ENCODE results near the gene XRN2.

XRN2 gene

DNA sequence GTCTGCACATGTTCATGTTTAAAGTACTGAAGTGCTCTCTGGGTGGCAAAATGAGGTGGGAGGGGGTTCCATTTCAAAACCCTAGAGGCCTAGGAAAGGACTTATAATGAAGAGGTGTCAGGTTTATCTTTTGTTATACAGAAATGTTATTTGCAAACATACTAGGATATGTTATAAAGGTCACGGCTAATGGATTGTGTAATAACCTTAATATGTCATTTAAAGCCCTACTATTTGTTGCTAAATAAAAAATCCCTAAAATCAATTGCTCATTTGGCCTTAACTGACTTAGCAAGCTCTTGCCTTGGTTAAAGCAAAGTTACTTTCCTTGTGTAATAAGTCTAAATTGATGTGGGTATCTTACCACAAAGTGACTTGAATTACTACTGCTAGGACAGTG is 85.4 kb downstream of the XRN2 start:
- peaks cover 19% of the 10 kb centered on the region for H3K4me1 ChIP-seq (ENCODE audit: control insufficient read depth, insufficient read depth, low read length)
- no peaks in the 10 kb centered on the region for H3K9me3 ChIP-seq (ENCODE audit: control insufficient read depth, insufficient read depth, low read length)
- H3K9ac ChIP-seq (ENCODE audit: low read depth, low read length) = no peak overlapping the region
- H3K27me3 ChIP-seq (ENCODE audit: control insufficient read depth, insufficient read depth, low read length) = peaks cover 31% of the 10 kb centered on the region
- H3K4me3 ChIP-seq (ENCODE audit: low read depth, low read length) = no peak overlapping the region
- peaks cover 50% of the 10 kb centered on the region for H3K36me3 ChIP-seq (ENCODE audit: control insufficient read depth, insufficient read depth, low read length)
- no peak overlapping the region for H3K27ac ChIP-seq (ENCODE audit: low read depth, low read length)

DNA sequence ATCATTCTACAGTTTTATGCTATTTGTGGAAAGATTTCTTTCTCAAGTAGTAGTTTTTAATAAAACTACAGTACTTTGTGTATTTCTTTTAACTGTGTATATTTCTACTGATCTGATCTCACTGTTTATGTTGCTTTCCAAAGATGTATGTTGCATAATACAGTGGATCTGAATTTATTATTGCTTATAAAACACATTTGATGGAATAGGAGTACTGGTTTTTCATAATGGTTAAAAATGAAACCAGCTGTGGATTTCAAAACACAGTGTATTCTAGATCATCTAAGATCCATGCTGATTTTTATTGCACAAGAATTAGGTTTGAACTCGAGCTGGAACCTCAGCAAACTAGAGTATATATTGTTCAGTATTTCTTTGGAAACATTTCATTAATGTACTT is 86.2 kb downstream of the XRN2 start:
- Histone ChIP-seq H3K36me3 (ENCODE audit: control insufficient read depth, insufficient read depth, low read length) (peaks cover 42% of the 10 kb centered on the region), H3K27me3 (ENCODE audit: control insufficient read depth, insufficient read depth, low read length) (peaks cover 39% of the 10 kb centered on the region), H3K4me1 (ENCODE audit: control insufficient read depth, insufficient read depth, low read length) (peaks cover 19% of the 10 kb centered on the region), H3K4me3 (ENCODE audit: low read depth, low read length) (no peak overlapping the region), H3K9me3 (ENCODE audit: control insufficient read depth, insufficient read depth, low read length) (no peaks in the 10 kb centered on the region), H3K9ac (ENCODE audit: low read depth, low read length) (no peak overlapping the region), H3K27ac (ENCODE audit: low read depth, low read length) (no peak overlapping the region)

DNA sequence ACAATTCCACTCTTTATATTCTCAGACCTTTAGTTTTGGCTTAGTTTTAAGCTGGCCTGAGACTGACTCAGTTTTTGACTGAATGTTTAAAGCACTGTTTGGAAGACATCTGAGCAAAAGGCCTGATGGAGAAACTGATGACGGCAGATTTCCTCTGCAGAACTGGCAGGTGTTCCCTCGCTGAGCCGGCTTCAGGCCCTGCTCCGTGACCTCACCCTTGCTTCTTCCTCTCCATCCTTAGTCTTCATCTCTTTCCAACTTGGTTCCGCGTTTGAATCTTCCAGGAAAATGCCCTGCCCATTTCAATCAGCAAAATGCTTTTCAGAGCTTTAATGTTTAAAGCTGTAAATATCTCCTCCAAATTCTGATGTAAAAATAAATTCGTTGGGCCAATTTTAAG is 87.6 kb downstream of the XRN2 start:
- Histone ChIP-seq H3K4me3 (ENCODE audit: low read depth, low read length) (no peak overlapping the region), H3K9ac (ENCODE audit: low read depth, low read length) (no peak overlapping the region), H3K36me3 (ENCODE audit: control insufficient read depth, insufficient read depth, low read length) (peaks cover 33% of the 10 kb centered on the region), H3K27ac (ENCODE audit: low read depth, low read length) (no peak overlapping the region), H3K4me1 (ENCODE audit: control insufficient read depth, insufficient read depth, low read length) (peaks cover 22% of the 10 kb centered on the region), H3K9me3 (ENCODE audit: control insufficient read depth, insufficient read depth, low read length) (no peaks in the 10 kb centered on the region), H3K27me3 (ENCODE audit: control insufficient read depth, insufficient read depth, low read length) (peaks cover 53% of the 10 kb centered on the region)

DNA sequence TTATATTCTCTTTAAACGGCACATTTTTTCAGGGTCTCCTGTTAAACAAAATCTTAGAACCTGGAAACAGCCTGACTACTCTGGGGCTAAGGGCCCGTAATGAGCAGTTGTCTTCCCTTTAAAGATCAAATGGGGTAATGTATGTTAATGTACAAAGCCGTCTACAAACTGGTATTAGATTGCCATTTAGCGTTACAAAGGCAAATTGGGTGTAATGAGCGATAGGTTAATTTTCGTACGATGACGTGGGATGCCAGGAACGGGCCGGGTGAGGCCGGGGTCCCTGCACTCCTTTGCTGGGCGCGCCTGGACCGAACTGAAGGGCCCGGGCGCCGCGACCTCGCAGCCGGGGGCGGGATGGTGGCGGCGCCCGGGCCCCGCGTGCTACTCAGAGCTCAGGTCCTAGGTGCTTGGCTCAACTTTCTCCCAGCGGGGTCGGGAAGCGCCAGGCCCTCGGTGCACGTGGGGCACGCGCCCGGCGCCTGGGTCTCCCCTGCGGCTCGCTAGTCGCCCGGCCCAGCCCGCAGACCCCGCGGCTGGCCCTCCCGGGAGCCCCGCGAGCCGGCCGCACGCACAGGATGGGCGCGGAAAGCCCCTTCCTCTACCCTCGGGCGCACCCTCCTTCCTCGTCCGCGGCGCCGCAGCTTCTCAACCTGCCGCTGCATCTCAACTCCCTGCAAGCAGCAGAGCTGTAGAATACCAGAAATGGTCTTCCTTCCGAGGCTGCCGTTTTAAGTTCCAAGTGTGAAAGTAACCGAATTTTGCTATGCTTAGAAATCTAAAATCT is 88.2 kb downstream of the XRN2 start:
- no peaks in the 10 kb centered on the region for H3K9me3 ChIP-seq (ENCODE audit: control insufficient read depth, insufficient read depth, low read length)
- H3K9ac ChIP-seq (ENCODE audit: low read depth, low read length) = peak overlapping the region; percentile 12; the same call in 1 of the 2 replicates
- H3K27me3 ChIP-seq (ENCODE audit: control insufficient read depth, insufficient read depth, low read length) = peaks cover 59% of the 10 kb centered on the region
- peaks cover 27% of the 10 kb centered on the region for H3K36me3 ChIP-seq (ENCODE audit: control insufficient read depth, insufficient read depth, low read length)
- no peak overlapping the region for H3K27ac ChIP-seq (ENCODE audit: low read depth, low read length)
- peak overlapping the region; percentile 56 for H3K4me3 ChIP-seq (ENCODE audit: low read depth, low read length)
- peaks cover 22% of the 10 kb centered on the region for H3K4me1 ChIP-seq (ENCODE audit: control insufficient read depth, insufficient read depth, low read length)

DNA sequence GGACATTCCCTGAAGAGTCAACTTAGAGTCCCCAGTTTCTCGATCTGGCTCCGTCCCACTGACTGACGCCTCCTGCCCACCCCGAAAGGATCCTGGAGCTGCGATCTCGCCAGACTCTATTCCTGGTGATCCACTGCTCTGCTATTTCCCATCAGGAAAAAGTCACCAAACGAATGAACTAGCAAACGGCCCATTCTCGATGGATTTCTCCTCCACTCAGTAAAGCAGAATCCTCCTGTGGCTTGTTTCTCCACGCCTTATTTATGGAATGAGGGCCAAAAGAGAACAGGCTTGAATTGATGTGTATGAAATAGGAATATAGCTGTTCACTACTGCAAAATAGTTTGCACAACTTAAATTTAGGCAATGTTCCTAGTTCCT is 88.8 kb downstream of the XRN2 start:
- Histone ChIP-seq H3K4me1 (ENCODE audit: control insufficient read depth, insufficient read depth, low read length) (peaks cover 22% of the 10 kb centered on the region), H3K27me3 (ENCODE audit: control insufficient read depth, insufficient read depth, low read length) (peaks cover 65% of the 10 kb centered on the region), H3K36me3 (ENCODE audit: control insufficient read depth, insufficient read depth, low read length) (peaks cover 21% of the 10 kb centered on the region), H3K27ac (ENCODE audit: low read depth, low read length) (no peak overlapping the region), H3K4me3 (ENCODE audit: low read depth, low read length) (peak overlapping the region; percentile 56), H3K9me3 (ENCODE audit: control insufficient read depth, insufficient read depth, low read length) (no peaks in the 10 kb centered on the region), H3K9ac (ENCODE audit: low read depth, low read length) (peak overlapping the region; percentile 12; the same call in 1 of the 2 replicates)

DNA sequence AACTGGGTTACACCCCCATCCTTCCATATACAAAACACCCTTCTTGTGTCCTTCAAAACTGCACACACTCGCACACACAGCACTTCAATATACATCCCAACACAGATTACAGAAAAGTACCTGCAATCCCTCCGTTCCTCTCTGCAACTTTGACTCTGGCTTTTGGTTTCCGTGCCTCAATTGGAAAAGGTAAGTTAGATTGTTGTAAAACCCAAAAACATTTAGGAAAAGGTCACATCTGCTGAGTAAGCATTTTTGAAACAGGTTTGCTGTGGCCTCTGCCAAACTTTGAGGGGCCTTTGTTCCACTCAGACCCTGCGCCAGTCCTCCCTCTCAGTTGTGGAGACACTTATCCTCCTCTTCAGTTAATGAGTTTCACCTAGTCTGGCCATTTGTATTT is 90.0 kb downstream of the XRN2 start:
- Histone ChIP-seq H3K27ac (ENCODE audit: low read depth, low read length) (no peak overlapping the region), H3K27me3 (ENCODE audit: control insufficient read depth, insufficient read depth, low read length) (peaks cover 77% of the 10 kb centered on the region), H3K4me3 (ENCODE audit: low read depth, low read length) (no peak overlapping the region)

DNA sequence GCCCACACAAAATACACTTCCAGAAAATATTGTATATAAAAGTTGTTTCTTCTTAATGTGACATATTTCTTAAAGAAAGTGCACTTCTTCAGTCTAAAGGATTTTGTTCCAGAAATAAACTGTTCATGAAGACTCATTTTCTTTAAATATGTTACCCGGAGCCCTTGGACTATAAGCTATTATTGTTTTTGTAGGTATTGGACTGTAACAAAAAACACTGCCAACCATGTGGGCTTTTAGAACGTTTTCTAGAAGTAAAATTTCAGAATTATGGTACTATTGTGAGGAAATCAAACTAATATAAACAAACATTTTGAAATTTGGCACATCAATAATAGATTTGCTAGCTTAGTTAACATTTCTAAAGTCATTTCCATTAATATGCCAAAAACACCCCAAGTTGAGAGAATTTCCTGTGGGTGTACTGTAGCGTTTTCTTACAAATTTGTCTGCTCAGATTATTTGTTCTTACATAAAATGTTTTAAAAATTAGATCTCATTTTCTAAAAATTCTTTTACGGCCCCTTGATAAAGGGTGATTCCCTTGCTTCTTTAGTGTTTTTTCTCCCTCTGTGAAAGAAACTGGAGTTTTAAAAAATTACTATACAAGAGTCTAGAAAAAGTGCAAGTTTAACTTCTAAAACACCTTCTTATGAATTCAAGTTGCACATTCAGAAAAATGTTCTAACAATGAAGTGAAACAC is 90.8 kb downstream of the XRN2 start:
- Histone ChIP-seq H3K9me3 (ENCODE audit: control insufficient read depth, insufficient read depth, low read length) (no peaks in the 10 kb centered on the region), H3K27me3 (ENCODE audit: control insufficient read depth, insufficient read depth, low read length) (peaks cover 85% of the 10 kb centered on the region), H3K9ac (ENCODE audit: low read depth, low read length) (no peak overlapping the region), H3K27ac (ENCODE audit: low read depth, low read length) (no peak overlapping the region), H3K4me3 (ENCODE audit: low read depth, low read length) (no peak overlapping the region), H3K4me1 (ENCODE audit: control insufficient read depth, insufficient read depth, low read length) (peaks cover 22% of the 10 kb centered on the region), H3K36me3 (ENCODE audit: control insufficient read depth, insufficient read depth, low read length) (peaks cover 7% of the 10 kb centered on the region)

More for the DNA sequence above, 90.0 kb downstream of the XRN2 start:
- H3K9me3 ChIP-seq (ENCODE audit: control insufficient read depth, insufficient read depth, low read length) = no peaks in the 10 kb centered on the region
- H3K4me1 ChIP-seq (ENCODE audit: control insufficient read depth, insufficient read depth, low read length) = peaks cover 22% of the 10 kb centered on the region
- peaks cover 10% of the 10 kb centered on the region for H3K36me3 ChIP-seq (ENCODE audit: control insufficient read depth, insufficient read depth, low read length)
- no peak overlapping the region for H3K9ac ChIP-seq (ENCODE audit: low read depth, low read length)

DNA sequence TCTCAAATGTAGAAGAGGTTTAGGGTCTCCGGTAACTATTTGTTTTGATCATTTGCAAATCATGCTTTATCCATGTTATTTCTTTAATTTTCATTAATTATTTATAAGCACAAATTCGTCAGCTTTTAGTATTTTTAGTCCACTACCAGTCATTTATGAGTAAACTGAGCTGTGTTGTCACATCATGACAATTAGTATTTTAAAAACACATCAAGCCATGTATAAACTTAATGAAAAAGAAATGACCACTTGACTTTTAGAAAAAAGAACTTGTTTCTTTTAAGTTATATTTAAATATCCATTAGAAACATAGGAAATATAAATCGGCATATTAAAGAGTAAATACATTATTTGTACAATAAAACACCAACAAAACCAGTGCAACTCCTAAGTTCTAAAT is 91.4 kb downstream of the XRN2 start:
- H3K36me3 ChIP-seq (ENCODE audit: control insufficient read depth, insufficient read depth, low read length) = peaks cover under 1% of the 10 kb centered on the region
- H3K4me3 ChIP-seq (ENCODE audit: low read depth, low read length) = no peak overlapping the region
- H3K27ac ChIP-seq (ENCODE audit: low read depth, low read length) = no peak overlapping the region
- H3K27me3 ChIP-seq (ENCODE audit: control insufficient read depth, insufficient read depth, low read length) = peaks cover 91% of the 10 kb centered on the region
- H3K9me3 ChIP-seq (ENCODE audit: control insufficient read depth, insufficient read depth, low read length) = no peaks in the 10 kb centered on the region
- H3K4me1 ChIP-seq (ENCODE audit: control insufficient read depth, insufficient read depth, low read length) = peaks cover 22% of the 10 kb centered on the region
- no peak overlapping the region for H3K9ac ChIP-seq (ENCODE audit: low read depth, low read length)

DNA sequence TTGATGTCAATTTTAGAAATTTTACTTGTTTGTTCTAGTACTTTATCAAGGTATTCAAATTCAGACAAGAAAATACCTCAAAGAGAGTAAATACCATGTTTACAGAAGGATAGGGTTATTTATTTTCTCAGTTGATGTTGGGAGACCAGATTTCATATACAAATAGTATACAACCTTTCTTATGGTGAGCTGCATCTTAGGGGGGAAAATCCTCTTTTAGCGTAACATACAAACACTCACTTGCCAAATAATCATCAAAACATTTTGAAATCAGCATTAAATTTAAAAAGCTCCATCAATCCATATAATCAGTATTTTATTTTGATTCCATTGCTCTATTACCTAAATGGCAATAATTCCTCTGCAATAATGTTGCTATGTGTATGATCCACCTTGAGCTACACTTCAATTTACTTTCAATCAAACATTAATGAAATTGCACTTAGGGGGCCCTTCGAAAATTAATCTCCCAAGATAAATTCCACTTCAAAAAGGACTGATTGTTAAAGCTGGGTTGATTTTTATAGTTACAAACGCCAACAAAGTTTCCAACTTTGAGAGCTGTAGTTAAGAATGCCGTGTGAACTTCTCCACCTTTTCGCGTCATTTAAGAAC is 92.0 kb downstream of the XRN2 start:
- Histone ChIP-seq H3K9me3 (ENCODE audit: control insufficient read depth, insufficient read depth, low read length) (no peaks in the 10 kb centered on the region), H3K4me1 (ENCODE audit: control insufficient read depth, insufficient read depth, low read length) (peaks cover 22% of the 10 kb centered on the region), H3K4me3 (ENCODE audit: low read depth, low read length) (peak overlapping the region; percentile 50; the same call in 1 of the 2 replicates), H3K27ac (ENCODE audit: low read depth, low read length) (no peak overlapping the region), H3K9ac (ENCODE audit: low read depth, low read length) (no peak overlapping the region), H3K27me3 (ENCODE audit: control insufficient read depth, insufficient read depth, low read length) (peaks cover 97% of the 10 kb centered on the region), H3K36me3 (ENCODE audit: control insufficient read depth, insufficient read depth, low read length) (no peaks in the 10 kb centered on the region)

DNA sequence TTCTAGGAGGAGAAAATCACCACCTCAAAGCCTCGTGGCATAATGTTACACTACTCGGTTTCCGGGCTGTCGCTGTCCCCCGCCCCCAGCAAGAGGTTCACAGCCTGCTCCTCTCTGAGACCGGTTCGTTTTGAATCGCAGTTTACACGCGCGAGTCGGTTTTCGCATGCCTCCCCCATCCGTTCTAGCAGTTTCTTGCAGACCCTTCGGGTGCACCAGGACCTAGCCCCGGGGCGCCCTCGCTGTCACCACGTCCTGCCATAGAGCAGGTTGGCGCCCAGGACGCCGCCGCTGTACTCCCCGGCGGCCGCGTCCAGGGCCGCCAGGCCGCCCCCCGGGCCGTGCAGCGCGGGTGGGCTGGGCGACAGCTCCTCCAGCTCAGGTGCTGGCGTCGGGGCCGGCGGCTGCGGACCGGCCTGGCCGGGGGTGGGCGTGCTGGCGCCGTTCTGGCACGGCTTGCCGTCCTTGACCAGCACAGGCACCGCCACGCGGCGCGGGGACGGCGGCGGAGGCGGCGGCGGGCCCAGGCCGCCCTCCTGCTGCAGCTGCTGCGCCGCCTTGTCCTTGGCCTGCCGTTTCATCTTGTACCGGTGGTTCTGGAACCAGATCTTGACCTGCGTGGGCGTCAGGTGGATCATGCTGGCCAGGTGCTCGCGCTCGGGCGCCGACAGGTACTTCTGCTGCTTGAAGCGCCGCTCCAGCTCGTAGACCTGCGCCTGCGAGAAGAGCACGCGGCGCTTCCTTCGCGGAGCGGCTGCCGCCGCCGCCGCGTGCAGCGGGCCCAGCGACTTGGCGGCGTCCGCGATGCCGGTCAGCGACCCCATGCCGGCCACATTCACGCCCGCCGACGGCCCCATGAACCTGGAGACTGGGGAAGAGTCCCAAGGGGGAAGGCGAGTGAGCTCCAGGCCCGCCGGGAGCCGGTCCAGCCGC is 92.8 kb downstream of the XRN2 start:
- H3K27ac ChIP-seq (ENCODE audit: low read depth, low read length) = no peak overlapping the region
- peaks cover 19% of the 10 kb centered on the region for H3K4me1 ChIP-seq (ENCODE audit: control insufficient read depth, insufficient read depth, low read length)
- H3K4me3 ChIP-seq (ENCODE audit: low read depth, low read length) = peak overlapping the region; percentile 50; the same call in 1 of the 2 replicates
- no peak overlapping the region for H3K9ac ChIP-seq (ENCODE audit: low read depth, low read length)
- peaks cover 100% of the 10 kb centered on the region for H3K27me3 ChIP-seq (ENCODE audit: control insufficient read depth, insufficient read depth, low read length)
- no peaks in the 10 kb centered on the region for H3K9me3 ChIP-seq (ENCODE audit: control insufficient read depth, insufficient read depth, low read length)
- no peaks in the 10 kb centered on the region for H3K36me3 ChIP-seq (ENCODE audit: control insufficient read depth, insufficient read depth, low read length)
